BLaER1 (cell line): ENCODE measurements around the gene OR9A2.

Experiments
- H3K27ac ChIP-seq: shearing (Covaris generic); formaldehyde crosslinking; 2 replicates; pipeline ENCODE4 v1.8.1; 2022
- H3K27me3 ChIP-seq: shearing (Covaris generic); formaldehyde crosslinking; 2 replicates; pipeline ENCODE4 v1.8.1; 2022
- H3K36me3 ChIP-seq: shearing (Covaris generic); formaldehyde crosslinking; 2 replicates; pipeline ENCODE4 v1.8.1; 2022
- H3K4me1 ChIP-seq: shearing (Covaris generic); formaldehyde crosslinking; 2 replicates; pipeline ENCODE4 v1.8.1; 2022
- H3K4me2 ChIP-seq: shearing (Covaris generic); formaldehyde crosslinking; 2 replicates; pipeline ENCODE4 v1.8.1; 2022
- H3K4me3 ChIP-seq: shearing (Covaris generic); formaldehyde crosslinking; 2 replicates; pipeline ENCODE4 v1.8.1; 2022
- H3K9ac ChIP-seq: shearing (Covaris generic); formaldehyde crosslinking; 2 replicates; pipeline ENCODE4 v1.8.1; 2022
- H3K9me3 ChIP-seq: shearing (Covaris generic); formaldehyde crosslinking; 2 replicates; pipeline ENCODE4 v1.8.1; 2022
- H4K20me1 ChIP-seq: shearing (Covaris generic); formaldehyde crosslinking; 2 replicates; pipeline ENCODE4 v1.8.1; 2022
- Cebpa-rat ChIP-seq: shearing (Covaris generic); IDR thresholded peaks from 2 replicates; pipeline ENCODE4 v1.8.1; 2022

The OR9A2 gene

GRCh38 chr7:143005632-143006260, 21.2 kb downstream of the OR9A2 start:
- Histone ChIP-seq H3K9ac (no peak overlapping the region), H3K27me3 (no peaks in the 10 kb centered on the region), H4K20me1 (no peaks in the 10 kb centered on the region), H3K4me2 (0 out of 2 replicates have a peak overlapping the region, but pooled peaks have one; percentile 0), H3K36me3 (no peaks in the 10 kb centered on the region), H3K4me1 (peaks cover 32% of the 10 kb centered on the region), H3K27ac (no peak overlapping the region), H3K9me3 (no peaks in the 10 kb centered on the region), H3K4me3 (no peak overlapping the region)
- TF ChIP-seq Cebpa-rat: no peak

GRCh38 chr7:143003393-143004051, 23.4 kb downstream of the OR9A2 start:
- no peak overlapping the region for H3K4me3 ChIP-seq

DNA sequence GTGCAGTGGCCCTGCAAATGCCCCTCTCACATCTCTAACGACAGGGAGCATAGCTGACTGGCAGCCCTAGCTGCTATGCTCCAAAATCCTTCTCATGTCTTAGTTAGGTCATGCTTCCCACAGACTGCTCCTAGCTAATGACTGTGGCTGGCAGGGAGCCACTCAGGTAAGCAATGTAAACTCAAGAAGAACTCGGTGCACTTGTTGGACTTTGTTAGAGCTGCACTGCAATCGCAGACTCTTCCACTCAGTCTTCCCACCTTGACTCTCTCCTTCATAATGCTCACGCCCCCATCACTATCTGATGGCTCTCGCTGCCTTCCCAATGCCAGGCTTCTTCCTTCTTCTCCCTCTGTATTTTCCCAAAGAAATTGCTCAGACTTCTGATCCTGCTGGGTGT, 24.0 kb downstream of the OR9A2 start:
- no peak overlapping the region for H3K27ac ChIP-seq
- H3K9me3 ChIP-seq: no peaks in the 10 kb centered on the region
- no peaks in the 10 kb centered on the region for H4K20me1 ChIP-seq
- no peaks in the 10 kb centered on the region for H3K27me3 ChIP-seq
- H3K4me3 ChIP-seq: no peak overlapping the region
- 0 out of 2 replicates have a peak overlapping the region, but pooled peaks have one; percentile 76 for H3K4me2 ChIP-seq
- no peak overlapping the region for H3K9ac ChIP-seq
- no peaks in the 10 kb centered on the region for H3K36me3 ChIP-seq
- peaks cover 32% of the 10 kb centered on the region for H3K4me1 ChIP-seq
- TF ChIP-seq Cebpa-rat: no peak

More at GRCh38 chr7:143003393-143004051, 23.4 kb downstream of the OR9A2 start:
- TF ChIP-seq Cebpa-rat: no peak
- peak overlapping the region; percentile 76 for H3K4me2 ChIP-seq
- no peaks in the 10 kb centered on the region for H3K27me3 ChIP-seq
- H3K9ac ChIP-seq: peak overlapping the region; percentile 34; the same call in 1 of the 2 replicates
- H3K36me3 ChIP-seq: no peaks in the 10 kb centered on the region
- no peaks in the 10 kb centered on the region for H4K20me1 ChIP-seq
- peaks cover 32% of the 10 kb centered on the region for H3K4me1 ChIP-seq
- no peaks in the 10 kb centered on the region for H3K9me3 ChIP-seq
- H3K27ac ChIP-seq: peak overlapping the region; percentile 64

GRCh38 chr7:143002106-143002505, 24.8 kb downstream of the OR9A2 start:
- Histone ChIP-seq H3K4me3 (no peak overlapping the region), H3K27ac (no peak overlapping the region), H3K4me1 (peaks cover 32% of the 10 kb centered on the region), H3K27me3 (no peaks in the 10 kb centered on the region), H3K36me3 (no peaks in the 10 kb centered on the region), H4K20me1 (no peaks in the 10 kb centered on the region), H3K9me3 (no peaks in the 10 kb centered on the region), H3K4me2 (no peak overlapping the region), H3K9ac (no peak overlapping the region)
- no peak for TF ChIP-seq Cebpa-rat

GRCh38 chr7:143000648-143001047, 26.3 kb downstream of the OR9A2 start:
- no peak overlapping the region for H3K9ac ChIP-seq
- no peak overlapping the region for H3K4me3 ChIP-seq
- TF ChIP-seq Cebpa-rat: no peak
- H3K36me3 ChIP-seq: no peaks in the 10 kb centered on the region
- H4K20me1 ChIP-seq: no peaks in the 10 kb centered on the region
- peaks cover 27% of the 10 kb centered on the region for H3K4me1 ChIP-seq
- H3K27me3 ChIP-seq: no peaks in the 10 kb centered on the region
- H3K27ac ChIP-seq: no peak overlapping the region
- no peaks in the 10 kb centered on the region for H3K9me3 ChIP-seq
- H3K4me2 ChIP-seq: no peak overlapping the region

DNA sequence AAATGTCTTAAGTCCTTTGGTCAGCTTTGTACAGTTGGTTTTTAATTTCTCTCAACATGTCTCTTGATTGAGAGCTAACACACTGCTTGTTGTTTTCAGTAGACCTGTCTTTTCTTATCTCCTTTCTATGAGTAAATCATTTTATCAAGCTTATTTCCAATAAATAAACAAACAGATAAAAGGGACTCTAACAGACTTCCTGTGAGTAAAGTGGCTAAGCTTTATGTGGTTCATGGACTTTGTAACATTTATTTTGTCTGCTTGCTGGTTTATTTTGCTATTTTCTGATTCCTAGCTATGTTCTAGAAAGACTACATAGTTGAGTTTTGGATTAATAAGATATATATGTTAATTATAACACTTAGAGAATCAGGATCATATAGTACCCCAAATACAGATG, 27.1 kb downstream of the OR9A2 start:
- Histone ChIP-seq H3K4me1 (peaks cover 20% of the 10 kb centered on the region), H3K9me3 (no peaks in the 10 kb centered on the region), H3K36me3 (no peaks in the 10 kb centered on the region), H3K4me3 (no peak overlapping the region), H3K27me3 (no peaks in the 10 kb centered on the region), H3K9ac (no peak overlapping the region), H3K27ac (no peak overlapping the region), H3K4me2 (no peak overlapping the region), H4K20me1 (no peaks in the 10 kb centered on the region)
- TF ChIP-seq Cebpa-rat: no peak

DNA sequence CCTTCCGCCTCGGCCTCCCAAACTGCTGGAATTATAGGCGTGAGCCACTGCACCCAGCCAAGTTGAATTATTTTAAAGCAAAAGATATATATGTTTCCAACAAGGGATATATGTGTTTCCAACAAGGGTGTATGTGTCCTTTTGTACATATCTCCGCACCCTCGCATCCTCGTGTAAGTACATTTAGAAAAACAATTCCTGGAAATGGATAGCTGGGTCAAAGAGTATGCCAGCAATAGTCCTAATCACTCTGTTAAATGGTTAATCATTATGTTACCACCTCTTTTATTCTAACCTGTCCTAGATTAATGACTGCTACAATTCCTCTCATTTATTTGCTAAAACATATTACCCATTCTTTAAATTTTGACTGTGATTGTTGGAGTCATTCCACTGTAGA, 28.0 kb downstream of the OR9A2 start:
- no peaks in the 10 kb centered on the region for H3K36me3 ChIP-seq
- H3K27ac ChIP-seq: no peak overlapping the region
- no peak for TF ChIP-seq Cebpa-rat
- H3K9me3 ChIP-seq: no peaks in the 10 kb centered on the region
- peaks cover 12% of the 10 kb centered on the region for H3K4me1 ChIP-seq
- no peak overlapping the region for H3K4me3 ChIP-seq
- no peak overlapping the region for H3K9ac ChIP-seq
- H3K4me2 ChIP-seq: no peak overlapping the region
- no peaks in the 10 kb centered on the region for H4K20me1 ChIP-seq
- H3K27me3 ChIP-seq: no peaks in the 10 kb centered on the region

GRCh38 chr7:142997456-142997989, 29.4 kb downstream of the OR9A2 start:
- Histone ChIP-seq H3K4me3 (no peak overlapping the region), H3K9ac (no peak overlapping the region), H3K4me2 (no peak overlapping the region), H3K27me3 (no peaks in the 10 kb centered on the region), H3K4me1 (peaks cover 5% of the 10 kb centered on the region; the same call in 1 of the 2 replicates), H3K27ac (no peak overlapping the region), H3K36me3 (no peaks in the 10 kb centered on the region), H3K9me3 (no peaks in the 10 kb centered on the region), H4K20me1 (no peaks in the 10 kb centered on the region)
- TF ChIP-seq Cebpa-rat: no peak

DNA sequence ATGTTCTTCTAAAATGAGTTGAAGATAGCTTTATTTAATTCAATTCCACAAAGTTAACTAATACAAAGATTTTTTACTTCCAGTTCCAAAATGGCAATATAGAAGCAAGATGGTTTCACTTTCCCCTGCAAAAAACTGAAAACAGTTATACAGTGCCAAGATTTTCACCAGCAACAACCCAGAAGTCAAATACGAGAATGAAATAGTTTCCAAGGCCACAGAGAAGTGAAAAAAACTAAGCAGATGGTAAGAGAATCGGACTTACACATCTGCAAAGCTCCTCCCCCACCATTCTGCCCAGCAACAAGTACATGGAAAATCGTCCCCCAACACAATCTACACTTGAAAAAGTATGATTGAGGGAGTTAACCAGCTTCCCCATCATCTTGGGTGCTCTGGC, 34.5 kb downstream of the OR9A2 start:
- no peaks in the 10 kb centered on the region for H3K36me3 ChIP-seq
- no peak overlapping the region for H3K9ac ChIP-seq

DNA sequence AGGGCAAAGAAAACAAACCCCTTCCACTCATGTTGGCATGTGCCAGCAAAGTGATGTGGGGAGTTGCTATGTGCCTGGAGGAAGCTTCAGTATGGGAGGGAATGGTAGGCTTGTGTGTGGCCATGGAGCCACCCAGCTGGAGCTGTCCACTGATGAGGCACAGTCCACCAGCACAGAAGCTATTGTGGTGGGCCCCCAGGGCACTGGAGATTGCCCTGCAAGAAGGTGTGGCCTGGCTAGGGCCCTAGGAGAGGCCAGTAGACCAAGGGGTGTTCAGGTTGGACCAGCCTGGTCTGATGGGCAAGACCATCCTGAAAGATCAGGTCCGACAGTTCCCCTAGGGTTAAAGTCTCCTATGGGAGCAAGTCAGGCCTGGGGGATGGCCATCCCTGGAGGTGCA, 42.6 kb downstream of the OR9A2 start:
- H4K20me1 ChIP-seq: no peaks in the 10 kb centered on the region
- H3K4me2 ChIP-seq: no peak overlapping the region
- no peaks in the 10 kb centered on the region for H3K27me3 ChIP-seq
- no peak overlapping the region for H3K27ac ChIP-seq
- H3K9me3 ChIP-seq: peaks cover 22% of the 10 kb centered on the region
- no peak overlapping the region for H3K4me3 ChIP-seq
- TF ChIP-seq Cebpa-rat: no peak
- no peaks in the 10 kb centered on the region for H3K36me3 ChIP-seq
- no peaks in the 10 kb centered on the region for H3K4me1 ChIP-seq
- no peak overlapping the region for H3K9ac ChIP-seq

More for the DNA sequence above, 34.5 kb downstream of the OR9A2 start:
- Histone ChIP-seq H4K20me1 (no peaks in the 10 kb centered on the region), H3K4me1 (peaks cover 8% of the 10 kb centered on the region; the same call in 1 of the 2 replicates), H3K4me2 (peak overlapping the region; percentile 34; the same call in 1 of the 2 replicates), H3K27ac (peak overlapping the region; percentile 8; the same call in 1 of the 2 replicates), H3K4me3 (no peak overlapping the region), H3K27me3 (no peaks in the 10 kb centered on the region), H3K9me3 (no peaks in the 10 kb centered on the region)
- TF ChIP-seq Cebpa-rat: no peak
